HCT116 (cell line): ENCODE results near the gene ATG4C.

ENCODE experiments used
- CEBPB ChIP-seq: IDR thresholded peaks from 2 replicates; pipeline ENCODE4 v1.6.1; 2012; ENCODE audit warnings: low read depth
- CTCF ChIP-seq, 3 experiments: fragments of 200-600 bp in 1 of 3; sonication (generic) in 1 of 3; IDR thresholded peaks in 2 of 3; conservative IDR thresholded peaks in 1 of 3; 2 replicates each; pipeline ENCODE4 v1.5.1; 2012 to 2017; ENCODE audit warnings: low read depth in 2 of 3, low read length in 2 of 3, antibody characterized with exemption in 1 of 3, borderline replicate concordance in 1 of 3, control low read depth in 1 of 3, mild to moderate bottlenecking in 1 of 3, mixed read lengths in 1 of 3, mixed run types in 1 of 3, moderate library complexity in 1 of 3; ENCODE audit not compliant: insufficient read depth in 1 of 3
- EGR1 ChIP-seq: IDR thresholded peaks from 2 replicates; pipeline ENCODE4 v1.6.1; 2012; ENCODE audit warnings: low read depth
- POLR2A ChIP-seq: IDR thresholded peaks from 2 replicates; pipeline ENCODE4 v1.7.0; 2011; ENCODE audit warnings: borderline replicate concordance; ENCODE audit not compliant: insufficient read depth, insufficient read length; ENCODE audit errors: extremely low read depth
- POLR2AphosphoS5 ChIP-seq: IDR thresholded peaks from 2 replicates; pipeline ENCODE4 v1.6.1; 2011; ENCODE audit warnings: mild to moderate bottlenecking, low read depth, low read length, moderate library complexity
- SIN3A ChIP-seq: IDR thresholded peaks from 2 replicates; pipeline ENCODE4 v1.6.1; 2012; ENCODE audit warnings: low read depth
- SP1 ChIP-seq: IDR thresholded peaks from 2 replicates; pipeline ENCODE4 v1.6.1; 2012; ENCODE audit warnings: low read depth
- TCF7L2 ChIP-seq: IDR thresholded peaks from 2 replicates; pipeline ENCODE4 v1.7.0; 2011; ENCODE audit warnings: borderline replicate concordance, inconsistent platforms; ENCODE audit not compliant: insufficient read depth, insufficient read length; ENCODE audit errors: extremely low read depth
- ZNF274 ChIP-seq: fragments of 200-500 bp; sonication (Bioruptor generic); IDR thresholded peaks from 2 replicates; pipeline ENCODE4 v1.6.1; 2014; ENCODE audit warnings: mild to moderate bottlenecking, low read depth, low read length, inconsistent platforms
- TF ChIP-seq, protein P1 (sequence below): IDR thresholded peaks from 2 replicates; pipeline ENCODE4 v1.6.1; 2012

DNA sequence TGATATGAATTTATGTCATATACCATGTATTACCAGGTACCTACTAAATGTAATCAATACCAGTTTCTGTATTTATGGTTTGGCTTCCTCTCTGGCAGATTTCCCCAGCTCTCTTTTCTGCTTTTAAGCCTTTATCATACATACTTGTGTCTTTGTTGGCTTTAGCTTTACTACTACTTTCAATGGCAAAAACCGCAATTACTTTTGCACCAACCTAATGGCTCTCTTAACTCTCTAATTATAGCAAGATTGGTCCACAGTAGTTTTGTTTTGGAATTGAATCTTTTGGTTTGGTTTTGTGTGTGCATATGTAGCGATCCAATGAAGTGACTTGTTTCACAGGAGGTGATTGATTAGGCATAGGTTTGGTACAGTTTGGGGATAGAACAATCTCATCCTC lies 93.6 kb downstream of the ATG4C start:
- TF ChIP-seq POLR2A, result no peak
- no peak for TF ChIP-seq CTCF (IDR thresholded peaks at IDR 0.05 in 2 of 3, conservative IDR thresholded peaks at IDR 0.05 in 1 of 3; ENCODE audit: borderline replicate concordance in 1 of 3, insufficient read depth in 1 of 3, low read depth in 2 of 3, low read length in 2 of 3)
- TF ChIP-seq POLR2AphosphoS5, result no peak
- TF ChIP-seq EGR1, result no peak
- no peak for TF ChIP-seq SIN3A
- TF ChIP-seq, protein P1, sequence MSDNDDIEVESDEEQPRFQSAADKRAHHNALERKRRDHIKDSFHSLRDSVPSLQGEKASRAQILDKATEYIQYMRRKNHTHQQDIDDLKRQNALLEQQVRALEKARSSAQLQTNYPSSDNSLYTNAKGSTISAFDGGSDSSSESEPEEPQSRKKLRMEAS, result no peak
- no peak for TF ChIP-seq TCF7L2
- TF ChIP-seq CEBPB, result no peak
- no peak for TF ChIP-seq ZNF274
- TF ChIP-seq SP1, result no peak
